ENCODE data around the gene ANAPC1.
"Not testable (repeated sequence)": the region's sequence is repeated elsewhere in the genome, so short reads cannot be mapped to it uniquely, and the experiment has no call there.

DNA sequence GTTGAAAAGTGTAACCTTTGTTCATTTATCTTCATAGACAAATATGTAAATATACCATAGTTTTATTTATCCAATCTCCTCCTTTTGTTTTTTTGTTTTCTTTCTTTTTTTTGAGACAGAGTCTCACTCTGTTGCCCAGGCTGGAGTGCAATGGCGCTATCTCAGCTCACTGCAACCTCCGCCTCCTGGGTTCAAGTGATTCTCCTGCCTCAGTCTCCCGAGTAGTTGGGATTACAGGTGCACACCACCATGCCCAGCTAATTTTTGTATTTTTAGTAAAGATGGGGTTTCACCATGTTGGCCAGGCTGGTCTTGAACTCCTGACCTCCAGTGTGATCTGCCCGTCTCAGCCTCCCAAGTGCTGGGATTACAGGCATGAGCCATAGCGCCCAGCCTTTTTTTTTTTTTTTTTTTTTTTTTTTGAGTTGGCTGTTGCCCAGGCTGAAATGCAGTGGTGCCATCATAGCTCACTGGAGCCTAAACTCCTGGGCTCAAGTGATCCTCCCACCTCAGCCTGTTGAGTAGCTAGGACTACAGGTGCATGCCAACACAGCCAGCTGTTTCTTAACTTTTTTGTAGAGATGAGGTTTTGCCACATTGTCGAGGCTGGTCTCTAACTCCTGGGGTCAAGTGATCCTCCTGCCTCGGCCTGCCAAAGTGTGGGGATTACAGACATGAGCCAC, 27.4 kb upstream of the ANAPC1 start:
- TF ChIP-seq CTCF (IDR thresholded peaks at IDR 0.05; ENCODE audit: low read length); EZH2 (optimal IDR thresholded peaks at IDR 0.05; ENCODE audit: low read depth, low read length): not testable (repeated sequence)

All from MM.1S (cell line).